GM12865 (cell line): ENCODE measurements around the gene LY9.

Experiments
- DNase-seq: peaks from one replicate; pipeline ENCODE4 v3.0.0; 2010; ENCODE audit warnings: low read depth
- H3K4me3 ChIP-seq: 2 replicates; pipeline ENCODE4 v1.5.1; 2011; ENCODE audit warnings: mild to moderate bottlenecking, low read depth, low read length, control low read depth
- CTCF ChIP-seq: IDR thresholded peaks from 2 replicates; pipeline ENCODE4 v1.5.1; 2011; ENCODE audit warnings: low read length, control low read depth, low read depth, inconsistent platforms; ENCODE audit not compliant: insufficient read depth; ENCODE audit errors: missing control alignments

LY9 gene

DNA sequence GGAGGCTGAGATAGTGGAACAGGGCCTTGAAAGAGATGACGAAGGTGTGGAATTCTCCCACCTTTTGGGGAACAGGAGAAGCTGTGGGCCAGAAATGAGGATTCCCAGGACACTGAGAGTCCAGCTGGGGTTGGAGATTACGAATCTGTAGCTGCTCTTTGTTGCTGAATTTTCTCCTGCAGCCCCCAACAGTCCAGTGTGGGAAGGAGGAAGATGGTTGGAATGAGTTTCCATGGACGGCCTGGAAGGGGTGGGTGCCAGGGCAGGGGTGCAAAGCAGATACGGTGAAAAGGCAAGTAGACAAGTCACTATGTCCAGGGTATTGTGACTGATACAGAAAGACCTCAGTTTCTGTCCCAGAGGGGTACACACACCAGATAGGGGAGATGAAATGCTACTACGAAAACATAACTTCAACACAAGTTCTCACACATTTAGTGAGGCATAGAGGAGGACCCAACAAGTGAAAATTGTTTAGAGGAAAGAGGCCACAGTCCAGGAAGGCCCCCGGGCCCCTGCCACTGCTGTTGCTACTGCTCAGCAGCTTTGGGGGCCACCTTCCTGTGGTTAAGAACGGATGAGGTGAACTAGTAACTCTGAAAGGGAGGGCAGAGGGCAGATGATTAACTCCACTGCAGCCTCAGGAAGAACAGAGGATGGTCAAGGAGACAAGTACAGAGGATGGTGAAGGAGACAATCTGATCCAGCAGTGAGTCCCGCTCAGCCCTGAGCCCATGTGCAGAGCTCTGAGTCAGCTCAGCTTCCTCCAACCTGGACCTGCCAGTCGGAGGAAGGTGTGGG is 59.4 kb downstream of the LY9 start:
- H3K4me3 ChIP-seq = no peak overlapping the region
- peak; percentile 86 for DNase-seq
- TF ChIP-seq CTCF = no peak

GRCh38 chr1:160858097-160858496 is 62.1 kb downstream of the LY9 start:
- TF ChIP-seq CTCF = no peak
- no peak for DNase-seq
- H3K4me3 ChIP-seq = no peak overlapping the region

DNA sequence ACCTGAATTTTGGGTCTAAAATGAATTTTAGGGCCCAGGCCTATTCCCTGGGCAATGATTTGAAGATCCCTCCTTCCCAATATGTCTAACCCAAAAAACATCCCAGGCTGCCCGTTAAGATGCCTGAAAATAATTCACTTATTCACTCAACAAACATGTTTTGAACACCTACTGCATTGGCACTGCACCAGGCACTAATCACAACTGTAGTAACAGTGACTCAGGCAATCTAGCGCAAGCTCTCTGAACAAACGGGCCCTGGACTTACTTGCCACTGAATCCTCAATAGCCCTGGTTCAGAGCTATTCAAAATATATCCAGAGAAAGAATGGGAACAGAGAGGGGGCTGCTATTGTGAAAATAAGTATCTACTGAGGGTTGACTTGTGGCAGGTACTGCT is 62.5 kb downstream of the LY9 start:
- TF ChIP-seq CTCF = no peak
- DNase-seq = no peak
- H3K4me3 ChIP-seq = no peak overlapping the region

DNA sequence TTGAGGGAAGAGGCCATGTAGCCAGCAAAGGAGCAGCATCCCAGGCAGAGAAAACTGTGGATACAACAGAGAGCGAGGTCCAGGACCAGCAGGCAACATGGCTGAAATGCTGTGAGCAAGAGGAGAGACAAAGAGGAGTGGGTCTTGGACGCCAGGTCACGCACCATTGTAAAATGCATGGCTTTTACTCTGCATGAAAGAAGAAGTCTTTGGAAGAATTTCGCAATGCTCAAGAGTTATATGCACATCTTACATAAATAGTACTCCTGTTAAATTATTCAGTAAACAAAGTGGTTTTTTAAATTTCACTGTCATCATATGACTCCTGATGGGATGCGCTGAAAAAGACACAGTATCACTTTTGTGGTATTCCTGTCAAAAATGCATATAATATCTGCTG is 63.2 kb downstream of the LY9 start:
- no peak for DNase-seq
- no peak overlapping the region for H3K4me3 ChIP-seq
- TF ChIP-seq CTCF = no peak

- TF ChIP-seq CTCF = no peak
- DNase-seq = no peak
- H3K4me3 ChIP-seq = no peak overlapping the region
Observed at GRCh38 chr1:160860840-160861505, 65.0 kb downstream of the LY9 start.

DNA sequence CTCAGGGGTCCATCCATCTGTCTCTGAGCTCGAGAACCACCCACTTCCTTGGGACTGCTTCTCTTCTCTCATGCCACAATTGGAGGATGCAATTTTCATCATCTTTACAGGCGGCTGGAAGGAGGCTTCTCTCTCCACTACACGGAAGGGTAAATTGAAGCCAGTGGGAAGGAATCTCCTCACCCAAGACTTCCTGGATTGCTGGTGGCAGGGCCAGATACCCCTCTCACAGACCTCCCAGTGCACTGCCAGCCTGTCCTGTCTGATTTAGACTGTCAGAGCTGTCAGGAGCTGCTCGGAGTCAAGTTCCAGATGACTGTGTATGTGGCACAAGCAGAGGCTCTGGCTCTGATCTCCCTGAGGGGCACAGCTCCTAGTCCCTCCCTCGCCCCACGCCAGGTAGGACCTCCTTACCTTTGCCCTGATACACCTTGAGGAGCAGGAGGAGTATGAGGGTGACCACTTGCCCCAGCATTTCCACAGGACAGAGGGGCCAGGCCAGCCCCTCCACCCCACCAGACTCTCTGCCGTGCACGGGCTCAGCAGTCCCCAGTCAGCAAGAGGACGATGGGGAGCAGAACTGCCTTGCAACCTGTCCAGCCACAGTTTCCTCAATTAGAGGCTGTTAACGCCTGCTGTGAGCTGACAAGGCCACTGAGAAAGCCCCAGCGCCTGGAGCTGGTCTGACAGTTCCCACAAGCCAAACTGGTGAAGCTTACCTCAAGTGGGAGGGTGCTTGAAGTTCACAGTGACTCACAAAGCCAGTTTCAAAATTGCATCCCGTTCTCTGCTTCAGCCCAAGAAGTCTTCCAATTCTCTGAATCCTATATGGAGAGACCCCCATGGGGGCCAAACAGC is 66.5 kb downstream of the LY9 start, which contains the start of gene CD244:
Gene CD244 (minus strand): TSS at position 685 of the 858 bp plus-strand sequence. CDS start 210 bp downstream, at position 475.
- peak; percentile 88 for DNase-seq
- peak within 1 kb of the TSS; percentile 28 for H3K4me3 ChIP-seq
- no peak for TF ChIP-seq CTCF
